ENCODE data around the gene DLL4.

The DLL4 gene

GRCh38 chr15:40968290-40969085 lies 39.3 kb downstream of the DLL4 start:
- no peak for DNase-seq (ENCODE audit: extremely low read depth, low read depth)
- no peak for TF ChIP-seq CTCF (IDR thresholded peaks at IDR 0.05; ENCODE audit: low read depth, low read length)

- DNase-seq (ENCODE audit: extremely low read depth, low read depth): no peak
- no peak for TF ChIP-seq CTCF (IDR thresholded peaks at IDR 0.05; ENCODE audit: low read depth, low read length)
Observed at GRCh38 chr15:40969363-40969762, 40.2 kb downstream of the DLL4 start.

- no peak for DNase-seq (ENCODE audit: extremely low read depth, low read depth)
- TF ChIP-seq CTCF (IDR thresholded peaks at IDR 0.05; ENCODE audit: low read depth, low read length): no peak
Observed at GRCh38 chr15:40974879-40975278, 45.7 kb downstream of the DLL4 start.

GRCh38 chr15:40976819-40977218 lies 47.7 kb downstream of the DLL4 start:
- no peak for TF ChIP-seq CTCF (IDR thresholded peaks at IDR 0.05; ENCODE audit: low read depth, low read length)
- no peak for DNase-seq (ENCODE audit: extremely low read depth, low read depth)

GRCh38 chr15:40978141-40978540 lies 49.0 kb downstream of the DLL4 start:
- no peak for TF ChIP-seq CTCF (IDR thresholded peaks at IDR 0.05; ENCODE audit: low read depth, low read length)
- DNase-seq (ENCODE audit: extremely low read depth, low read depth): no peak

GRCh38 chr15:40978562-40978961 lies 49.4 kb downstream of the DLL4 start:
- TF ChIP-seq CTCF (IDR thresholded peaks at IDR 0.05; ENCODE audit: low read depth, low read length): no peak
- DNase-seq (ENCODE audit: extremely low read depth, low read depth): no peak

- DNase-seq (ENCODE audit: extremely low read depth, low read depth): no peak
- no peak for TF ChIP-seq CTCF (IDR thresholded peaks at IDR 0.05; ENCODE audit: low read depth, low read length)
Observed at GRCh38 chr15:40981186-40981585, 52.0 kb downstream of the DLL4 start.

Data from AG09319 (cell line).